GM06990 (cell line): ENCODE data around the gene CBY1.
"Not testable (repeated sequence)": the region's sequence is repeated elsewhere in the genome, so short reads cannot be mapped to it uniquely, and the experiment has no call there.

Experiments
- DNase-seq: peaks from one replicate; pipeline ENCODE4 v3.0.0-alpha.2; 2011; ENCODE audit not compliant: insufficient read length; ENCODE audit errors: extremely low read depth
- H3K27me3 ChIP-seq: replicated peaks from 2 replicates; pipeline ENCODE4 v1.6.0; 2011; ENCODE audit warnings: low read length; ENCODE audit not compliant: control insufficient read depth, insufficient read depth
- H3K36me3 ChIP-seq: 2 replicates; pipeline ENCODE4 v1.5.1; 2011; ENCODE audit warnings: low read length; ENCODE audit not compliant: control insufficient read depth, insufficient read depth
- H3K4me3 ChIP-seq: replicated peaks from 2 replicates; pipeline ENCODE4 v1.5.1; 2011; ENCODE audit warnings: low read depth, mild to moderate bottlenecking, control low read depth, low read length
- TF ChIP-seq, protein P1 (sequence below): IDR thresholded peaks from 2 replicates; pipeline ENCODE4 v1.5.1; 2011; ENCODE audit warnings: low read length, control low read depth, mild to moderate bottlenecking, inconsistent platforms; ENCODE audit not compliant: insufficient read depth, poor library complexity, severe bottlenecking

The CBY1 gene

DNA sequence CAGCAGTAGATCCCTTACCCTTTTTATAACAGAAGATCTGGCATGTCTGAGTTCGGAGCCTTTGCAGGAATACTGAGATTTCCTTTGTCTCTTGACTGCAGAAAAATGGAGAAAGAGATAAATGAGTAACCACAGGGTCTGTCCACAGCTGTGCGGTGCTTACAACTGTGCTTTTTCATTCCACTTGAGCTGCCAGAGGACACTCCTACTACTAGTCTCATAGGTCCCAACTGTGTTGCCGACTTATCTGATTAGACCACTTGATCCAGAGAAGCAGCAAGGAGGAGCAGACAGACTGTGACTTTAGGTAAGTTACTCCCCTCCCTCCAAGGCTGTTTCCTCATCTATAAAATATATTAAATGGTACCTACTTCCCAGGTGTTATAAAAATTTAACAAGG, 17.7 kb upstream of the CBY1 start:
- Histone ChIP-seq H3K27me3 (no peaks in the 10 kb centered on the region), H3K36me3 (no peaks in the 10 kb centered on the region), H3K4me3 (no peak overlapping the region)
- no peak for DNase-seq
- TF ChIP-seq, protein P1, sequence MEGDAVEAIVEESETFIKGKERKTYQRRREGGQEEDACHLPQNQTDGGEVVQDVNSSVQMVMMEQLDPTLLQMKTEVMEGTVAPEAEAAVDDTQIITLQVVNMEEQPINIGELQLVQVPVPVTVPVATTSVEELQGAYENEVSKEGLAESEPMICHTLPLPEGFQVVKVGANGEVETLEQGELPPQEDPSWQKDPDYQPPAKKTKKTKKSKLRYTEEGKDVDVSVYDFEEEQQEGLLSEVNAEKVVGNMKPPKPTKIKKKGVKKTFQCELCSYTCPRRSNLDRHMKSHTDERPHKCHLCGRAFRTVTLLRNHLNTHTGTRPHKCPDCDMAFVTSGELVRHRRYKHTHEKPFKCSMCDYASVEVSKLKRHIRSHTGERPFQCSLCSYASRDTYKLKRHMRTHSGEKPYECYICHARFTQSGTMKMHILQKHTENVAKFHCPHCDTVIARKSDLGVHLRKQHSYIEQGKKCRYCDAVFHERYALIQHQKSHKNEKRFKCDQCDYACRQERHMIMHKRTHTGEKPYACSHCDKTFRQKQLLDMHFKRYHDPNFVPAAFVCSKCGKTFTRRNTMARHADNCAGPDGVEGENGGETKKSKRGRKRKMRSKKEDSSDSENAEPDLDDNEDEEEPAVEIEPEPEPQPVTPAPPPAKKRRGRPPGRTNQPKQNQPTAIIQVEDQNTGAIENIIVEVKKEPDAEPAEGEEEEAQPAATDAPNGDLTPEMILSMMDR = no peak

DNA sequence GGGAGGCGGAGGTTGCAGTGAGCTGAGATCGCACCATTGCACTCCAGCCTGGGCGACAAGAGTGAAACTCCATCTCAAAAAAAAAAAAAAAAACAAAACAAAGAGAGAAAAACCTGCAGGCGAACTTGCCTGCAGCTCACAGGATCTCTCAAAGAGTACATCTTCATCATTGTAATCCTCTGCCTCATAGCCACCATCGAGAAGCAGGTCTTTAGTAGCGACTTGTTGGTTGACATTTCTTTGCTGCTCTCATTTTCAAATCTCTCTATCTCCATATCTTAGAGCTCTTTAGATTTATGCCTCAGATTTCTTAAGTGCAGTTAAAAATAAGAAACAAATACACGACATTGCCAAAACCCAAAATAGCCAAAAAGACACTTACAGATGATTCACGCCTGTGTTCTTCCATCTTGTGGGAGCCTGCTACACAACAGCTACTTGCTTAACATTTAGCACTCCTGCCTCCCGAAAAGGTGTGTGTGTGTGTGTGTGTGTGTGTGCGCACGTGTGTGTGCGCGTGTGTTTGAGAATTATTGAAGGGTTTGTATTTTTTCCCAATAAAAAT, 14.9 kb upstream of the CBY1 start:
- TF ChIP-seq, protein P1 = no peak
- no peaks in the 10 kb centered on the region for H3K36me3 ChIP-seq
- DNase-seq = no peak
- no peak overlapping the region for H3K4me3 ChIP-seq
- no peaks in the 10 kb centered on the region for H3K27me3 ChIP-seq

DNA sequence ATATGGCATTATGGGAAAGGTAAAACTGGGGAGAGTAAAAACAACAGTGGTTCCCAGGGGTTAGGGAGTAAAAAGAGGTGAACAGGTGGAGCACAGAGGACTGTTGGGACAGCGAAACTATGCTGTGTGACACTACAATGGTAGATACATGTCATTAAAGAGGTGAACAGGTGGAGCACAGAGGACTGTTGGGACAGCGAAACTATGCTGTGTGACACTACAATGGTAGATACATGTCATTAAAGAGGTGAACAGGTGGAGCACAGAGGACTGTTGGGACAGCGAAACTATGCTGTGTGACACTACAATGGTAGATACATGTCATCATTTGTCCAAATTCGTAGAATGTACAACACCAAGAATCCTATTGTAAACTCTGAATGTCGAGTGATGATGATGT, 12.2 kb upstream of the CBY1 start:
- H3K36me3 ChIP-seq, DNase-seq, H3K4me3 ChIP-seq, H3K27me3 ChIP-seq: not testable (repeated sequence)

- TF ChIP-seq, protein P1 = no peak
- Histone ChIP-seq H3K27me3 (no peaks in the 10 kb centered on the region), H3K36me3 (no peaks in the 10 kb centered on the region), H3K4me3 (no peak overlapping the region)
- no peak for DNase-seq
Measured at GRCh38 chr22:38645430-38645829, 11.0 kb upstream of the CBY1 start.

DNA sequence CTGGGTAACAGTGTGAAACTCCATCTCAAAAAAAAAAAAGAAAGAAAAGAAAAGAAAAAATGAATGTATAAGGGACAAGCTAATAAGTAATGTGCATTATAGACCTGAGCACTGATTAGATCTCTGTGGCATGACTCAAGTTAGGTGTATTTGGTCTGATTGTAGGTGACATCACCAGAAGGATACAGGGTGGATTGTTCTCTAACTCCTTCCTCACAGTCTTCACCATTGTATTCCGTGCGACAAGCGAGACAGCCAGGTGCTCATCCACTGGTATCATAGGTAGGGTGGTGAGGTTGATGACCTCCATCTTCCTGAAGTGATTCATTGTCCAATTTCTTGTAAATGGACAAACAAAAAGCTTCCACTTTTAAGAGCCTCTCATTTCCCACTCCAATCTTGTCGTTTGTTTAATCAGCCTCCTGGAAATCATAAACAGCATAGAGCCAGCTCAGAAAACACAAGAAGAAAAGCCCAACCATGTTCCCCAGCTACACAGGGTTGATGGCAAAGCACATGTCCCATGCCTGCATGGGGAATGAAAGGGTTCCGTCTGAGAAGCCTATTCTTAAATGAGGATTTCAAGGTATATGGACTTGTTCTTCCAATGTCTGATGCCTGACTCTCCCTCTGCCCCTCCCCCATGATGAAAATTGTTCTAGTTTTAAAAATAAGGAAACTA, 6.5 kb upstream of the CBY1 start:
- Histone ChIP-seq H3K27me3 (no peaks in the 10 kb centered on the region), H3K36me3 (no peaks in the 10 kb centered on the region), H3K4me3 (no peak overlapping the region)
- TF ChIP-seq, protein P1 = no peak
- DNase-seq = no peak

DNA sequence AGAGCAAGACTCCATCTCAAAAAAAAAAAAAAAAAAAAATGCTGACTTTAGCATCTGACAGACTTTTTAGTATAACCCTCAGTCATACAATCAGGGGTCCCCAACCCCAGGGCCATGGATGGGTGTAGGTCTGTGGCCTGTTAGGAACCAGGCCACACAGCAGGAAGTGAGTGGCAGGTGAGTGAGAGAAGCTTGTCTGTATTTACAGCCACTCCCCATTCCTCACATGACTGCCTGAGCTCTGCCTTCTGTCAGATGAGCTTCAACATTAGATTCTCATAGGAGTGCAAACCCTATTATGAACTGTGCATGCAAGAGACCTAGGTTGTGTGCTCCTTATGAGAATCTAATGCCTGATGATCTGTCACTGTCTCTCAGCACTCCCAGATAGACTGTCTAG, 3.6 kb upstream of the CBY1 start:
- H3K36me3 ChIP-seq = no peaks in the 10 kb centered on the region
- TF ChIP-seq, protein P1 = no peak
- no peaks in the 10 kb centered on the region for H3K27me3 ChIP-seq
- no peak overlapping the region for H3K4me3 ChIP-seq
- no peak for DNase-seq
